Heart right ventricle (tissue), 16 donors: ENCODE data around the gene NFIB. TPM values are rescaled to one million over a fixed set of nuclear protein-coding genes. Genes with fewer than 3 reads are reported as not detected.

ENCODE experiments used
- ATAC-seq, 8 donors: fragments of 200-7000 bp; cut with Tn5 transposase; one replicate each; pipeline ENCODE4 v1.9.1; 2020; ENCODE audit warnings: mild to moderate bottlenecking in 8 of 8, moderate library complexity in 8 of 8, moderate number of reproducible peaks in 1 of 8
- DNase-seq, 2 donors: peaks; one replicate each; pipeline ENCODE4 v3.0.0-alpha.2; 2020
- H3K27ac ChIP-seq, 10 donors: fragments of 200-600 bp; sonication (generic) in 2 of 10; one replicate each; pipeline versions ENCODE4 v1.5.0 to v1.8.0; 2020 to 2022; ENCODE audit warnings: mild to moderate bottlenecking in 3 of 10
- H3K27me3 ChIP-seq, 7 donors: fragments of 200-600 bp; one replicate each; pipeline ENCODE4 v1.8.0; 2021 to 2022; ENCODE audit warnings: mild to moderate bottlenecking in 2 of 7
- H3K36me3 ChIP-seq, 9 donors: fragments of 200-600 bp; sonication (generic) in 1 of 9; one replicate each; pipeline versions ENCODE4 v1.5.0 to v1.8.0; 2020 to 2022; ENCODE audit warnings: mild to moderate bottlenecking in 2 of 9
- H3K4me1 ChIP-seq, 9 donors: fragments of 200-600 bp; sonication (generic) in 1 of 9; one replicate each; pipeline versions ENCODE4 v1.5.0 to v1.8.0; 2020 to 2022; ENCODE audit warnings: mild to moderate bottlenecking in 4 of 9
- H3K4me3 ChIP-seq, 10 donors: fragments of 200-600 bp; sonication (generic) in 2 of 10; one replicate each; pipeline versions ENCODE4 v1.5.0 to v1.8.0; 2020 to 2022; ENCODE audit warnings: mild to moderate bottlenecking in 7 of 10, moderate library complexity in 2 of 10
- H3K9me3 ChIP-seq, 11 donors: fragments of 200-600 bp in 10 of 11; sonication (generic) in 2 of 11; one replicate each; pipeline versions ENCODE4 v1.5.0 to v1.8.0; 2013 to 2022; ENCODE audit warnings: mild to moderate bottlenecking in 2 of 11, control low read depth in 1 of 11, moderate library complexity in 1 of 11
- CTCF ChIP-seq, 9 donors: fragments of 200-600 bp; sonication (generic) in 2 of 9; IDR thresholded peaks; one replicate each; pipeline versions ENCODE4 v1.5.0 to v1.8.0; 2021 to 2022; ENCODE audit warnings: antibody characterized with exemption in 9 of 9, mild to moderate bottlenecking in 5 of 9, moderate library complexity in 1 of 9
- WGBS, 2 donors: extraction: QIAGEN DNeasy Blood & Tissue Kit; methylation state at CpG; one replicate each; pipeline ENCODE4 v1.1.7; 2013; ENCODE audit warnings: inconsistent platforms in 1 of 2; 5-methylcytosine and 5-hydroxymethylcytosine counted together
- intact Hi-C, 10 donors: fragments of 100-400 bp; cut with DNase I; formaldehyde crosslinking; loops; one replicate each; pipeline versions ENCODE4 v1.11.1 to v1.14.2; 2022
- polyA plus RNA-seq, 2 donors: library from polyadenylated mRNA; stranded (reverse); fragments of 200-250 nt; gene quantifications; one replicate each; pipeline ENCODE4 v1.2.3, GENCODE V29; 2013
- total RNA-seq, 10 donors: library from RNA; stranded (reverse); fragmentation: NEBNext Ultra II Directional in 3 of 10; extraction: Animal tissue kit (Norgen Biotek cat#: 25700) in 3 of 10; gene quantifications; one replicate each; pipeline versions ENCODE4 v1.2.1 to v1.2.4, GENCODE V29; 2021 to 2023
- donor health status: Arrhythmogenic right ventricular cardiomyopathy.
- donor health status: ischemic (EF 13 %, LVEDD 7.1; RV severe dilation, severe dysfunction).
- donor health status: healthy with polysubstance abuse.
- donor health status: DM: no; HTN: yes; CAD: no.
- donor health status: DM: no; HTN: no; CAD: no.
- donor health status: ischemic (EF 25% LVEDD 6.9; RV normal size, moderate dysfunction).
- donor health status: ischemic (EF 25% LVEDD 5.7; RV mildly dilated, moderate dysfunction).
- donor health status: healthy.
- donor health status: DM: yes; HTN: yes; CAD: no.
- donor health status: Ischemic cardiomyopathy.
- donor health status: ischemic (EF 35%, LVEDD 5.7; RV mildly dilated, moderate dysfunction).
- donor health status: nonischemic (EF 11% LVEDD 7.7; RV severe dilation, severe dysfunction).
- donor health status: DM: yes; HTN: yes; CAD: no.
- donor health status: PGD.
- donor health status: ischemic (EF 29% LVEDD 5.4; RV normal size, mild dysfunction).
- donor health status: nonischemic (EF 23%, LVEDD 6.1; RV moderate dilation, normal function).

The NFIB gene
- total and polyA plus RNA-seq, 12 donors, result 16.7 to 145 (median 124) TPM

- DNase-seq (no peak), ATAC-seq (peak in 3 of 8 donors; percentile 18 to 28 (median 19))
- Histone ChIP-seq H3K9me3 (no peaks in the 10 kb centered on the region), H3K27ac (peak overlapping the region in 2 of 10 donors; percentile 20 to 22), H3K36me3 (peaks cover 0 to 11% (median 0%) of the 10 kb centered on the region in 9 donors), H3K4me3 (no peak overlapping the region), H3K4me1 (peaks cover 8 to 90% (median 74%) of the 10 kb centered on the region in 9 donors), H3K27me3 (no peaks in the 10 kb centered on the region)
- no peak for TF ChIP-seq CTCF (IDR thresholded peaks at IDR 0.05)
- intact Hi-C loops, result loop anchor here in 1 of 10 donors (10.0 kb wide), 1 partner anchor 80 kb away; no protein-coding TSS in a partner anchor
- WGBS, 2 donors, result 78 to 83% methylated on average over 8 of the region's 8 CpGs
These were observed 19.3 kb downstream of the NFIB start for GRCh38 chr9:14294659-14295058.

- H3K4me1 ChIP-seq, result peaks cover 2 to 87% (median 69%) of the 10 kb centered on the region in 9 donors
- H3K9me3 ChIP-seq, result no peaks in the 10 kb centered on the region
- H3K36me3 ChIP-seq, result peaks cover 0 to 11% (median 0%) of the 10 kb centered on the region in 9 donors
- ATAC-seq, result no peak
- DNase-seq, result no peak
- H3K27ac ChIP-seq, result peak overlapping the region in 5 of 10 donors; percentile 1 to 22 (median 2)
- H3K27me3 ChIP-seq, result no peaks in the 10 kb centered on the region
- intact Hi-C loops, result loop anchor here in 1 of 10 donors (10.0 kb wide), 1 partner anchor 79 kb away; no protein-coding TSS in a partner anchor
- 37 to 40% methylated on average over 3 of the region's 3 CpGs for WGBS, 2 donors
- no peak overlapping the region for H3K4me3 ChIP-seq
- TF ChIP-seq CTCF (IDR thresholded peaks at IDR 0.05), result no peak
These were observed 20.1 kb downstream of the NFIB start for GRCh38 chr9:14293801-14294200.

GRCh38 chr9:14292181-14292739 is 21.7 kb downstream of the NFIB start:
- DNase-seq, result no peak
- TF ChIP-seq CTCF (IDR thresholded peaks at IDR 0.05), result no peak
- Histone ChIP-seq H3K27ac (peak overlapping the region in 4 of 10 donors; percentile 7 to 54 (median 18)), H3K4me3 (no peak overlapping the region), H3K36me3 (peaks cover 0 to 11% (median 0%) of the 10 kb centered on the region in 9 donors), H3K27me3 (no peaks in the 10 kb centered on the region), H3K4me1 (peaks cover 0 to 85% (median 53%) of the 10 kb centered on the region in 9 donors), H3K9me3 (no peaks in the 10 kb centered on the region)
- 58 to 89% methylated on average over 3 of the region's 3 CpGs for WGBS, 2 donors
- ATAC-seq, result peak in 1 of 8 donors; percentile 54
- intact Hi-C loops, result loop anchor here in 1 of 10 donors (10.0 kb wide), 1 partner anchor 77 kb away; no protein-coding TSS in a partner anchor

GRCh38 chr9:14289916-14290315 is 24.0 kb downstream of the NFIB start:
- Histone ChIP-seq H3K4me1 (peaks cover 0 to 83% (median 50%) of the 10 kb centered on the region in 9 donors), H3K36me3 (peaks cover 0 to 5% (median 0%) of the 10 kb centered on the region in 9 donors), H3K27ac (peak overlapping the region in 2 of 10 donors; percentile 3 to 32), H3K27me3 (no peaks in the 10 kb centered on the region), H3K9me3 (no peaks in the 10 kb centered on the region), H3K4me3 (no peak overlapping the region)
- ATAC-seq, result no peak
- TF ChIP-seq CTCF (IDR thresholded peaks at IDR 0.05), result no peak
- intact Hi-C loops, result loop anchor here in 1 of 10 donors (10.0 kb wide), 1 partner anchor 75 kb away; no protein-coding TSS in a partner anchor
- WGBS, 2 donors, result 69 to 83% methylated on average over 3 of the region's 3 CpGs
- no peak for DNase-seq
